Raji (cell line): ENCODE data around the gene SPRY4.

ENCODE experiments used
- POLR2A ChIP-seq: IDR thresholded peaks from 2 replicates; pipeline ENCODE4 v1.6.1; 2011; ENCODE audit warnings: low read depth, low read length, control low read depth; ENCODE audit not compliant: insufficient read depth

The SPRY4 gene

GRCh38 chr5:142324871-142325724 is at the start of gene SPRY4:
Gene SPRY4, minus strand, starts transcription at chr5:142325021. Its CDS starts 9,913 bp downstream, at chr5:142315108.
- no peak for TF ChIP-seq POLR2A

GRCh38 chr5:142368529-142368928 is 43.7 kb upstream of the SPRY4 start:
- TF ChIP-seq POLR2A: no peak

GRCh38 chr5:142366007-142366406 is 41.2 kb upstream of the SPRY4 start:
- no peak for TF ChIP-seq POLR2A

GRCh38 chr5:142364251-142365145 is 39.7 kb upstream of the SPRY4 start:
- no peak for TF ChIP-seq POLR2A

GRCh38 chr5:142363619-142363963 is 38.8 kb upstream of the SPRY4 start:
- no peak for TF ChIP-seq POLR2A

- TF ChIP-seq POLR2A: no peak
Observed at GRCh38 chr5:142360607-142361120, 35.8 kb upstream of the SPRY4 start.

- no peak for TF ChIP-seq POLR2A
Observed at GRCh38 chr5:142360051-142360498, 35.3 kb upstream of the SPRY4 start.

- TF ChIP-seq POLR2A: no peak
Observed at GRCh38 chr5:142358648-142359047, 33.8 kb upstream of the SPRY4 start.

- TF ChIP-seq POLR2A: no peak
Observed at GRCh38 chr5:142358121-142358520, 33.3 kb upstream of the SPRY4 start.

GRCh38 chr5:142357469-142358090 is 32.8 kb upstream of the SPRY4 start:
- TF ChIP-seq POLR2A: no peak

GRCh38 chr5:142356716-142357468 is 32.1 kb upstream of the SPRY4 start:
- TF ChIP-seq POLR2A: no peak

- no peak for TF ChIP-seq POLR2A
Observed at GRCh38 chr5:142356349-142356715, 31.5 kb upstream of the SPRY4 start.

GRCh38 chr5:142353071-142353472 is 28.3 kb upstream of the SPRY4 start:
- TF ChIP-seq POLR2A: no peak

GRCh38 chr5:142350021-142350420 is 25.2 kb upstream of the SPRY4 start:
- TF ChIP-seq POLR2A: no peak
